K562 (cell line): Measurements from ENCODE around the gene PTBP2. TPM values are rescaled to one million over a fixed set of nuclear protein-coding genes. Genes with fewer than 3 reads are reported as not detected.

Experiments
- ATF2 ChIP-seq: sonication (generic); formaldehyde crosslinking; IDR thresholded peaks from 2 replicates; pipeline ENCODE4 v1.8.1; 2022; ENCODE audit warnings: missing genetic modification reagents
- CHCHD3 ChIP-seq: fragments of 250-450 bp; sonication (Bioruptor Pico); IDR thresholded peaks from 2 replicates; pipeline ENCODE4 v2.1.2; 2022; ENCODE audit warnings: mild to moderate bottlenecking
- DACH1 ChIP-seq: fragments of 450-650 bp; IDR thresholded peaks from 2 replicates; pipeline ENCODE4 v1.6.1; 2018; ENCODE audit not compliant: partially characterized antibody
- E2F6 ChIP-seq, 2 experiments: IDR thresholded peaks; 2 replicates each; pipeline ENCODE4 v1.6.1; 2011; ENCODE audit warnings: borderline replicate concordance in 1 of 2, control low read depth in 1 of 2, low read depth in 1 of 2, low read length in 1 of 2, mild to moderate bottlenecking in 1 of 2, mixed read lengths in 1 of 2, moderate library complexity in 1 of 2; ENCODE audit not compliant: insufficient read depth in 1 of 2, insufficient read length in 1 of 2, poor library complexity in 1 of 2, severe bottlenecking in 1 of 2; ENCODE audit errors: extremely low read depth in 1 of 2
- ELF2 ChIP-seq: fragments of 250-450 bp; sonication (Bioruptor Pico); IDR thresholded peaks from 2 replicates; pipeline ENCODE4 v1.5.0; 2021; ENCODE audit warnings: mild to moderate bottlenecking
- FOXA3 ChIP-seq, 2 experiments: fragments of 450-650 bp in 1 of 2; sonication (generic) in 1 of 2; formaldehyde crosslinking; IDR thresholded peaks in 1 of 2; conservative IDR thresholded peaks in 1 of 2; 2 replicates each; pipeline versions ENCODE4 v1.4.0 to v1.8.0; 2020 to 2022; ENCODE audit warnings: mild to moderate bottlenecking in 2 of 2, missing genetic modification reagents in 1 of 2
- NFRKB ChIP-seq: fragments of 450-650 bp; IDR thresholded peaks from 2 replicates; pipeline ENCODE4 v1.6.1; 2016; ENCODE audit warnings: low read depth
- PHB2 ChIP-seq: fragments of 450-650 bp; IDR thresholded peaks from 2 replicates; pipeline ENCODE4 v1.6.1; 2017; ENCODE audit warnings: low read depth
- TCF15 ChIP-seq: fragments of 250-450 bp; sonication (Bioruptor Pico); IDR thresholded peaks from 2 replicates; pipeline ENCODE4 v1.8.0; 2022; ENCODE audit warnings: moderate library complexity, mild to moderate bottlenecking, inconsistent platforms
- TRIM28 ChIP-seq: fragments of 450-650 bp; IDR thresholded peaks from 2 replicates; pipeline ENCODE4 v1.6.1; 2017
- U2AF1 ChIP-seq: fragments of 200-400 bp; formaldehyde crosslinking; optimal IDR thresholded peaks from 2 replicates; pipeline ENCODE3; 2017; ENCODE audit warnings: mild to moderate bottlenecking, low read depth, low read length, moderate library complexity
- YY1 ChIP-seq, 3 experiments: IDR thresholded peaks; 2 replicates each; pipeline ENCODE4 v1.6.1; 2011; ENCODE audit warnings: low read length in 2 of 3, mild to moderate bottlenecking in 2 of 3, moderate library complexity in 2 of 3, borderline replicate concordance in 1 of 3, control low read depth in 1 of 3, low read depth in 1 of 3; ENCODE audit not compliant: insufficient read depth in 3 of 3, insufficient replicate concordance in 2 of 3, control insufficient read depth in 1 of 3, insufficient read length in 1 of 3; ENCODE audit errors: extremely low read depth in 1 of 3
- ZHX1 ChIP-seq: fragments of 150-350 bp; conservative IDR thresholded peaks from 2 replicates; pipeline ENCODE4 v1.6.1; 2014; ENCODE audit warnings: low read length
- ZMIZ1 ChIP-seq, 2 experiments: fragments of 150-350 bp in 1 of 2; IDR thresholded peaks; 2 replicates each; pipeline ENCODE4 v1.6.1; 2012 to 2016; ENCODE audit warnings: low read depth in 2 of 2, low read length in 2 of 2, mild to moderate bottlenecking in 1 of 2, moderate library complexity in 1 of 2
- ZNF3 ChIP-seq: fragments of 250-450 bp; sonication (Bioruptor Pico); IDR thresholded peaks from 2 replicates; pipeline ENCODE4 v1.5.0; 2021; ENCODE audit warnings: mild to moderate bottlenecking, moderate library complexity
- ZNF583 ChIP-seq: fragments of 250-450 bp; sonication (Bioruptor Pico); IDR thresholded peaks from 2 replicates; pipeline ENCODE4 v1.4.0; 2020
- ZNF668 ChIP-seq: fragments of 250-450 bp; sonication (Bioruptor Pico); IDR thresholded peaks from 2 replicates; pipeline ENCODE4 v1.8.0; 2022; ENCODE audit warnings: mild to moderate bottlenecking, inconsistent platforms
- polyA plus RNA-seq, 8 experiments: library from polyadenylated mRNA; depleted of rRNA in 4 of 8; stranded (reverse) in 5 of 8; unstranded in 3 of 8; fragments of >200 nt; fragmentation: Nextera tagmentation in 2 of 8; fragmentation: Illumina TruSeq in 1 of 8; extraction: Ambion mirVana in 2 of 8; extraction: Trizol in 1 of 8; gene quantifications; 2 replicates each; pipeline versions ENCODE4 v1.2.1 to v1.2.3, GENCODE V29; 2011 to 2014; ENCODE audit warnings: inconsistent platforms in 1 of 8, missing spikeins in 1 of 8
- total RNA-seq, 7 experiments: library from RNA; depleted of rRNA in 6 of 7; stranded (reverse); fragments of >200 nt in 6 of 7; fragmentation: Illumina TruSeq in 2 of 7; extraction: Trizol in 2 of 7; gene quantifications; 2 replicates each; pipeline versions ENCODE4 v1.2.1 to v1.2.3, GENCODE V29; 2011 to 2021; ENCODE audit warnings: low replicate concordance in 1 of 7

The PTBP2 gene
- total and polyA plus RNA-seq, 9 of the 15 experiments (the other 6 are each of a cell fraction or from before 2014, with no cell fraction given), result 9.8 to 30.6 (median 19.0) TPM

GRCh38 chr1:96722161-96722922 is 758 bp downstream of the PTBP2 start (continued):
- TF ChIP-seq ZMIZ1 (IDR thresholded peaks at IDR 0.05; ENCODE audit: low read depth in 2 of 2, low read length in 2 of 2), result no peak
- TF ChIP-seq U2AF1, result no peak
- TF ChIP-seq FOXA3 (CRISPR knock-in tag; conservative IDR thresholded peaks at IDR 0.05 in 1 of 2, IDR thresholded peaks at IDR 0.05 in 1 of 2), result peak in 1 of 2 experiments; percentile 17; a peak in 1 of 4 replicates
- TF ChIP-seq CHCHD3 (CRISPR knock-in tag), result no peak
- no peak for TF ChIP-seq ZNF668
- TF ChIP-seq PHB2, result no peak
- TF ChIP-seq ZNF583 (CRISPR knock-in tag), result no peak
- TF ChIP-seq ELF2 (CRISPR knock-in tag), result no peak
- TF ChIP-seq YY1 (IDR thresholded peaks at IDR 0.05; ENCODE audit: borderline replicate concordance in 1 of 3, control insufficient read depth in 1 of 3, extremely low read depth in 1 of 3, insufficient read depth in 3 of 3, insufficient read length in 1 of 3, insufficient replicate concordance in 2 of 3, low read depth in 1 of 3, low read length in 2 of 3), result no peak
- TF ChIP-seq NFRKB, result no peak; the same call in 1 of the 2 replicates
- no peak for TF ChIP-seq TRIM28
- no peak for TF ChIP-seq DACH1
- no peak for TF ChIP-seq ZHX1
- no peak for TF ChIP-seq ATF2 (CRISPR knock-in tag)
- TF ChIP-seq TCF15 (CRISPR knock-in tag), result no peak
- no peak for TF ChIP-seq ZNF3 (CRISPR knock-in tag)
- no peak for TF ChIP-seq E2F6 (IDR thresholded peaks at IDR 0.05; ENCODE audit: borderline replicate concordance in 1 of 2, extremely low read depth in 1 of 2, insufficient read depth in 1 of 2, insufficient read length in 1 of 2, low read depth in 1 of 2, low read length in 1 of 2, poor library complexity in 1 of 2, severe bottlenecking in 1 of 2)
